WTC11 (cell line): ENCODE measurements around the gene NR4A3. TPM values are rescaled to one million over a fixed set of nuclear protein-coding genes. Genes with fewer than 3 reads are reported as not detected.

ENCODE experiments used
- ATAC-seq: fragments of 200-7000 bp; cut with Tn5 transposase; 2 replicates; pipeline ENCODE4 v1.10.0; 2021; ENCODE audit warnings: mild to moderate bottlenecking, moderate library complexity
- CTCF ChIA-PET: fragments of 300-600 bp; sonication (Branson Sonifier 250); formaldehyde crosslinking; loops from one replicate; lab custom pipeline; 2021; ENCODE audit warnings: antibody characterized with exemption; lab: Charles Lee
- POLR2A ChIA-PET: fragments of 350-600 bp; sonication (Branson Sonifier 250); formaldehyde crosslinking; loops from one replicate; lab custom pipeline; 2021; ENCODE audit warnings: antibody characterized with exemption; lab: Charles Lee
- DNase-seq: peaks from one replicate; pipeline ENCODE4 v3.0.0; 2021; ENCODE audit warnings: low spot score
- H3K27ac Mint-ChIP-seq: 2 replicates; pipeline ENCODE4 v1.8.0; 2021; ENCODE audit warnings: mixed read lengths
- H3K27me3 Mint-ChIP-seq: 2 replicates; pipeline ENCODE4 v1.8.0; 2021; ENCODE audit warnings: low read depth, mild to moderate bottlenecking, moderate library complexity, mixed read lengths
- H3K36me3 Mint-ChIP-seq: 2 replicates; pipeline ENCODE4 v1.8.0; 2021; ENCODE audit warnings: mixed read lengths
- H3K4me1 Mint-ChIP-seq: 2 replicates; pipeline ENCODE4 v1.8.0; 2022; ENCODE audit warnings: mixed read lengths
- H3K4me3 Mint-ChIP-seq: 2 replicates; pipeline ENCODE4 v1.8.0; 2021; ENCODE audit warnings: mild to moderate bottlenecking, moderate library complexity, mixed read lengths
- H3K9me3 Mint-ChIP-seq: 2 replicates; pipeline ENCODE4 v1.8.0; 2021; ENCODE audit warnings: mixed read lengths
- CREB1 ChIP-seq: sonication (generic); formaldehyde crosslinking; IDR thresholded peaks from 2 replicates; pipeline ENCODE4 v1.8.0; 2023; ENCODE audit warnings: mild to moderate bottlenecking, missing genetic modification reagents
- ELF4 ChIP-seq: sonication (generic); formaldehyde crosslinking; IDR thresholded peaks from 2 replicates; pipeline ENCODE4 v1.8.1; 2022; ENCODE audit warnings: low read depth, mild to moderate bottlenecking, moderate library complexity, missing genetic modification reagents
- NFATC4 ChIP-seq: fragments of 250-450 bp; sonication (Bioruptor Pico); IDR thresholded peaks from 2 replicates; pipeline ENCODE4 v1.9.0; 2021; ENCODE audit warnings: mild to moderate bottlenecking
- NR1H2 ChIP-seq: sonication (generic); formaldehyde crosslinking; IDR thresholded peaks from 2 replicates; pipeline ENCODE4 v1.9.0; 2021; ENCODE audit warnings: mild to moderate bottlenecking, moderate library complexity, missing genetic modification reagents
- RELA ChIP-seq: sonication (generic); formaldehyde crosslinking; IDR thresholded peaks from 2 replicates; pipeline ENCODE4 v1.8.1; 2022; ENCODE audit warnings: missing genetic modification reagents, mild to moderate bottlenecking, borderline replicate concordance
- TCF7 ChIP-seq: sonication (generic); formaldehyde crosslinking; IDR thresholded peaks from 2 replicates; pipeline ENCODE4 v1.8.0; 2022; ENCODE audit warnings: mild to moderate bottlenecking, low read depth, missing genetic modification reagents, moderate library complexity
- TEAD1 ChIP-seq: sonication (generic); formaldehyde crosslinking; IDR thresholded peaks from 2 replicates; pipeline ENCODE4 v1.8.0; 2022; ENCODE audit warnings: mild to moderate bottlenecking, missing genetic modification reagents
- TEAD4 ChIP-seq: sonication (generic); formaldehyde crosslinking; IDR thresholded peaks from 2 replicates; pipeline ENCODE4 v1.8.0; 2022; ENCODE audit warnings: mild to moderate bottlenecking, missing genetic modification reagents
- ZBTB21 ChIP-seq: sonication (generic); formaldehyde crosslinking; IDR thresholded peaks from 2 replicates; pipeline ENCODE4 v1.8.1; 2023; ENCODE audit warnings: mild to moderate bottlenecking, missing genetic modification reagents, borderline replicate concordance
- ZNF121 ChIP-seq: sonication (generic); formaldehyde crosslinking; IDR thresholded peaks from 2 replicates; pipeline ENCODE4 v1.8.0; 2023; ENCODE audit warnings: missing genetic modification reagents
- ZNF219 ChIP-seq: sonication (generic); formaldehyde crosslinking; IDR thresholded peaks from 2 replicates; pipeline ENCODE4 v1.8.0; 2023; ENCODE audit warnings: missing genetic modification reagents, mild to moderate bottlenecking, borderline replicate concordance
- ZNF263 ChIP-seq: sonication (generic); formaldehyde crosslinking; IDR thresholded peaks from 2 replicates; pipeline ENCODE4 v1.8.1; 2022; ENCODE audit warnings: low read depth, mild to moderate bottlenecking, moderate library complexity, missing genetic modification reagents
- ZNF396 ChIP-seq: fragments of 250-450 bp; sonication (Bioruptor Pico); IDR thresholded peaks from 2 replicates; pipeline ENCODE4 v1.8.0; 2021; ENCODE audit warnings: mild to moderate bottlenecking, moderate library complexity, borderline replicate concordance
- total RNA-seq: library from RNA; stranded (reverse); gene quantifications from 3 replicates; pipeline ENCODE4 v1.2.3, GENCODE V29; 2021
- TF ChIP-seq, protein P1 (sequence below): sonication (generic); formaldehyde crosslinking; IDR thresholded peaks from 2 replicates; pipeline ENCODE4 v1.8.0; 2022; ENCODE audit warnings: mild to moderate bottlenecking, missing genetic modification reagents
- TF ChIP-seq, protein P2 (sequence below): sonication (generic); formaldehyde crosslinking; conservative IDR thresholded peaks from 2 replicates; pipeline ENCODE4 v1.8.1; 2023; ENCODE audit warnings: mild to moderate bottlenecking, low read depth, missing genetic modification reagents, moderate library complexity
- TF ChIP-seq, protein P3 (sequence below): sonication (generic); formaldehyde crosslinking; IDR thresholded peaks from 2 replicates; pipeline ENCODE4 v1.8.0; 2022; ENCODE audit warnings: missing genetic modification reagents
- TF ChIP-seq, protein P4 (sequence below): sonication (generic); formaldehyde crosslinking; IDR thresholded peaks from 2 replicates; pipeline ENCODE4 v1.8.1; 2022; ENCODE audit warnings: low read depth, missing genetic modification reagents, borderline replicate concordance
- TF ChIP-seq, protein P5 (sequence below): fragments of 250-450 bp; sonication (Bioruptor Pico); conservative IDR thresholded peaks from 2 replicates; pipeline ENCODE4 v1.9.0; 2021; ENCODE audit warnings: mild to moderate bottlenecking
- TF ChIP-seq, protein P6 (sequence below): sonication (generic); formaldehyde crosslinking; IDR thresholded peaks from 2 replicates; pipeline ENCODE4 v1.8.1; 2023; ENCODE audit warnings: mild to moderate bottlenecking, missing genetic modification reagents

NR4A3 gene
- total RNA-seq, 1 experiment from 2014 or later, result 0.57 TPM

DNA sequence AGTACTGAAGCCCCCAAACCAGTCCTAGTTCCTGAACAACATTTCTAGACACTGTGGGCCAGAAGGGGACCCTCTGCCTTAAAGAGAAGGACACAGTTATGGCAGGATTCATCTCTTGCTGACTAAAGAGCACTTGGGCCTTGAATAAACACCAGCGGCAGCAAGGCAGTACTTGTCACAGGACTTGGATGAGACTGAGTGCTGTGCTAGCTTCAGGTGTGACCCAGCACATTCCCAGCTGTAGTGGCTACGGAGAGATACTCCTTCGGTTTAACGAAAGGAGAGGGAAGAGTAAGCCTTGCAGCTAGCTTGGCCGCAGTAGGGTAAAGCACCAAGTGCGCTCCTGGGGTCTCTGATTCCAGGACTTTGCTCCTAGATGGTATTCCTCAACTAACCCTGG is 73.8 kb downstream of the NR4A3 start:
- ChIA-PET POLR2A (no interaction called here), CTCF (interaction anchor here (2.2 kb wide), 1 partner anchor 52 kb away, joined by 6 read pairs; no protein-coding TSS in a partner anchor)
- TF ChIP-seq ZNF121 (CRISPR knock-in tag) (no peak), ZNF219 (CRISPR knock-in tag) (no peak), NR1H2 (no peak), CREB1 (CRISPR knock-in tag) (no peak), TCF7 (no peak), TEAD4 (CRISPR knock-in tag) (no peak), RELA (CRISPR knock-in tag) (no peak), NFATC4 (CRISPR knock-in tag) (no peak), ELF4 (CRISPR knock-in tag) (no peak), ZNF263 (CRISPR knock-in tag) (no peak), TEAD1 (CRISPR knock-in tag) (no peak)
- TF ChIP-seq, protein P1, sequence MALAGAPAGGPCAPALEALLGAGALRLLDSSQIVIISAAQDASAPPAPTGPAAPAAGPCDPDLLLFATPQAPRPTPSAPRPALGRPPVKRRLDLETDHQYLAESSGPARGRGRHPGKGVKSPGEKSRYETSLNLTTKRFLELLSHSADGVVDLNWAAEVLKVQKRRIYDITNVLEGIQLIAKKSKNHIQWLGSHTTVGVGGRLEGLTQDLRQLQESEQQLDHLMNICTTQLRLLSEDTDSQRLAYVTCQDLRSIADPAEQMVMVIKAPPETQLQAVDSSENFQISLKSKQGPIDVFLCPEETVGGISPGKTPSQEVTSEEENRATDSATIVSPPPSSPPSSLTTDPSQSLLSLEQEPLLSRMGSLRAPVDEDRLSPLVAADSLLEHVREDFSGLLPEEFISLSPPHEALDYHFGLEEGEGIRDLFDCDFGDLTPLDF (CRISPR knock-in tag), result no peak
- TF ChIP-seq, protein P2, sequence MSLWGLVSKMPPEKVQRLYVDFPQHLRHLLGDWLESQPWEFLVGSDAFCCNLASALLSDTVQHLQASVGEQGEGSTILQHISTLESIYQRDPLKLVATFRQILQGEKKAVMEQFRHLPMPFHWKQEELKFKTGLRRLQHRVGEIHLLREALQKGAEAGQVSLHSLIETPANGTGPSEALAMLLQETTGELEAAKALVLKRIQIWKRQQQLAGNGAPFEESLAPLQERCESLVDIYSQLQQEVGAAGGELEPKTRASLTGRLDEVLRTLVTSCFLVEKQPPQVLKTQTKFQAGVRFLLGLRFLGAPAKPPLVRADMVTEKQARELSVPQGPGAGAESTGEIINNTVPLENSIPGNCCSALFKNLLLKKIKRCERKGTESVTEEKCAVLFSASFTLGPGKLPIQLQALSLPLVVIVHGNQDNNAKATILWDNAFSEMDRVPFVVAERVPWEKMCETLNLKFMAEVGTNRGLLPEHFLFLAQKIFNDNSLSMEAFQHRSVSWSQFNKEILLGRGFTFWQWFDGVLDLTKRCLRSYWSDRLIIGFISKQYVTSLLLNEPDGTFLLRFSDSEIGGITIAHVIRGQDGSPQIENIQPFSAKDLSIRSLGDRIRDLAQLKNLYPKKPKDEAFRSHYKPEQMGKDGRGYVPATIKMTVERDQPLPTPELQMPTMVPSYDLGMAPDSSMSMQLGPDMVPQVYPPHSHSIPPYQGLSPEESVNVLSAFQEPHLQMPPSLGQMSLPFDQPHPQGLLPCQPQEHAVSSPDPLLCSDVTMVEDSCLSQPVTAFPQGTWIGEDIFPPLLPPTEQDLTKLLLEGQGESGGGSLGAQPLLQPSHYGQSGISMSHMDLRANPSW (CRISPR knock-in tag), result no peak
- TF ChIP-seq, protein P3, sequence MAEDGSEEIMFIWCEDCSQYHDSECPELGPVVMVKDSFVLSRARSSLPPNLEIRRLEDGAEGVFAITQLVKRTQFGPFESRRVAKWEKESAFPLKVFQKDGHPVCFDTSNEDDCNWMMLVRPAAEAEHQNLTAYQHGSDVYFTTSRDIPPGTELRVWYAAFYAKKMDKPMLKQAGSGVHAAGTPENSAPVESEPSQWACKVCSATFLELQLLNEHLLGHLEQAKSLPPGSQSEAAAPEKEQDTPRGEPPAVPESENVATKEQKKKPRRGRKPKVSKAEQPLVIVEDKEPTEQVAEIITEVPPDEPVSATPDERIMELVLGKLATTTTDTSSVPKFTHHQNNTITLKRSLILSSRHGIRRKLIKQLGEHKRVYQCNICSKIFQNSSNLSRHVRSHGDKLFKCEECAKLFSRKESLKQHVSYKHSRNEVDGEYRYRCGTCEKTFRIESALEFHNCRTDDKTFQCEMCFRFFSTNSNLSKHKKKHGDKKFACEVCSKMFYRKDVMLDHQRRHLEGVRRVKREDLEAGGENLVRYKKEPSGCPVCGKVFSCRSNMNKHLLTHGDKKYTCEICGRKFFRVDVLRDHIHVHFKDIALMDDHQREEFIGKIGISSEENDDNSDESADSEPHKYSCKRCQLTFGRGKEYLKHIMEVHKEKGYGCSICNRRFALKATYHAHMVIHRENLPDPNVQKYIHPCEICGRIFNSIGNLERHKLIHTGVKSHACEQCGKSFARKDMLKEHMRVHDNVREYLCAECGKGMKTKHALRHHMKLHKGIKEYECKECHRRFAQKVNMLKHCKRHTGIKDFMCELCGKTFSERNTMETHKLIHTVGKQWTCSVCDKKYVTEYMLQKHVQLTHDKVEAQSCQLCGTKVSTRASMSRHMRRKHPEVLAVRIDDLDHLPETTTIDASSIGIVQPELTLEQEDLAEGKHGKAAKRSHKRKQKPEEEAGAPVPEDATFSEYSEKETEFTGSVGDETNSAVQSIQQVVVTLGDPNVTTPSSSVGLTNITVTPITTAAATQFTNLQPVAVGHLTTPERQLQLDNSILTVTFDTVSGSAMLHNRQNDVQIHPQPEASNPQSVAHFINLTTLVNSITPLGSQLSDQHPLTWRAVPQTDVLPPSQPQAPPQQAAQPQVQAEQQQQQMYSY (CRISPR knock-in tag), result no peak
- Mint-ChIP-seq H3K9me3 (no peaks in the 10 kb centered on the region), H3K27ac (no peak overlapping the region), H3K4me1 (peaks cover 14% of the 10 kb centered on the region), H3K27me3 (peaks cover 4% of the 10 kb centered on the region; the same call in 1 of the 2 replicates), H3K36me3 (no peaks in the 10 kb centered on the region), H3K4me3 (no peak overlapping the region)
- ATAC-seq (no peak), DNase-seq (no peak)

DNA sequence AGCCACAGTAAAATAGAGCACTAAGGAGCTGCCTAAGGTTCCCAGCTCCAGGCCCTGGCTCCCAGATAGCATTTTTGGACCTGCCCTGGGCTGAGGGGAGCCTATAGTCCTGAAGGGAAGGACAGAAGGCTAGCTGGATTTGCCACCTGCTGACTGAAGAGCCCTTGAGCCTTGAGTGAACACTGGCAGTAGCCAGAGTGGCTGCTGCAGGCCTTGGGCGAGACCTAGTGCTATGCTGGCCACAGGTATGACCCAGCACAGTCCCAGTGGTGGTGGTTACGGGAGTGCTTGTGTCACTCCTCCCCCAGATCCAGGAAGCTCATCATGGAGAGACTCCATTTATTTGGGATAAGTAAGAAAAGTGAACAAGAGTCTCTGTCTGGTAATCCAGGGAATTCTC is 74.4 kb downstream of the NR4A3 start:
- H3K27ac Mint-ChIP-seq, result no peak overlapping the region
- ATAC-seq, result no peak
- POLR2A ChIA-PET, result no interaction called here
- TF ChIP-seq, protein P4, sequence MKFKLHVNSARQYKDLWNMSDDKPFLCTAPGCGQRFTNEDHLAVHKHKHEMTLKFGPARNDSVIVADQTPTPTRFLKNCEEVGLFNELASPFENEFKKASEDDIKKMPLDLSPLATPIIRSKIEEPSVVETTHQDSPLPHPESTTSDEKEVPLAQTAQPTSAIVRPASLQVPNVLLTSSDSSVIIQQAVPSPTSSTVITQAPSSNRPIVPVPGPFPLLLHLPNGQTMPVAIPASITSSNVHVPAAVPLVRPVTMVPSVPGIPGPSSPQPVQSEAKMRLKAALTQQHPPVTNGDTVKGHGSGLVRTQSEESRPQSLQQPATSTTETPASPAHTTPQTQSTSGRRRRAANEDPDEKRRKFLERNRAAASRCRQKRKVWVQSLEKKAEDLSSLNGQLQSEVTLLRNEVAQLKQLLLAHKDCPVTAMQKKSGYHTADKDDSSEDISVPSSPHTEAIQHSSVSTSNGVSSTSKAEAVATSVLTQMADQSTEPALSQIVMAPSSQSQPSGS (CRISPR knock-in tag), result no peak
- TF ChIP-seq, protein P5, sequence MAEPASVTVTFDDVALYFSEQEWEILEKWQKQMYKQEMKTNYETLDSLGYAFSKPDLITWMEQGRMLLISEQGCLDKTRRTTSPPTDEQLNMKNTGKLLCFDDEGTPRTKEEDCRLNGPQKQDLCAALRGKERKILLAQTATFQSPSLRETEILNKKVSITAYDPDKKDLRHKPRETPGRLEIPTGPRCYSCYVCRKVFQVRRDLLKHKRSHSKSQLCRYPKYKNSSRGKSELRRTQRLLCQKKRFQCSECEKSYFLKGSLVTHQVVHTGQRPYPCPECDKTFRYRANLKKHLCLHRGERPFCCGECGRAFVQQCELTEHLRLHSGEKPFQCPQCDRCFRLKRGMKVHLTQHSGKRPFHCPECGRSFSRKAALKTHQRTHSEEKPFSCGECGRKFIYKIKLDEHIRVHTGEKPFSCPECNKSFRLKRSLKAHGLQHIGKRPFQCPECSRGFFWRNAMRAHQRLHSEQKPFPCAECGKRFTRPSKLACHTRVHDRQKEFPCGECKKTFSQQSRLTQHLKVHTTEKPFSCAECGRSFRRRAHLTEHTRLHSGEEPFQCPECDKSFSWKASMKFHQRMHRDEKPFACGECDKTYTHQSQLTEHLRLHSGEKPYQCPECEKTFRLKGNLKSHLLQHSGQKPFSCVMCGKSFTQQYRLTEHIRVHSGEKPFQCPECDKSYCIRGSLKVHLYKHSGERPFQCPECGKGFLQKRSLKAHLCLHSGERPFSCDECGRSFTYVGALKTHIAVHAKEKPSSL (CRISPR knock-in tag), result no peak
- TF ChIP-seq ZBTB21 (CRISPR knock-in tag) (no peak), CREB1 (CRISPR knock-in tag) (no peak), ZNF396 (CRISPR knock-in tag) (no peak)
- TF ChIP-seq, protein P3 (CRISPR knock-in tag), result no peak
- TF ChIP-seq, protein P6, sequence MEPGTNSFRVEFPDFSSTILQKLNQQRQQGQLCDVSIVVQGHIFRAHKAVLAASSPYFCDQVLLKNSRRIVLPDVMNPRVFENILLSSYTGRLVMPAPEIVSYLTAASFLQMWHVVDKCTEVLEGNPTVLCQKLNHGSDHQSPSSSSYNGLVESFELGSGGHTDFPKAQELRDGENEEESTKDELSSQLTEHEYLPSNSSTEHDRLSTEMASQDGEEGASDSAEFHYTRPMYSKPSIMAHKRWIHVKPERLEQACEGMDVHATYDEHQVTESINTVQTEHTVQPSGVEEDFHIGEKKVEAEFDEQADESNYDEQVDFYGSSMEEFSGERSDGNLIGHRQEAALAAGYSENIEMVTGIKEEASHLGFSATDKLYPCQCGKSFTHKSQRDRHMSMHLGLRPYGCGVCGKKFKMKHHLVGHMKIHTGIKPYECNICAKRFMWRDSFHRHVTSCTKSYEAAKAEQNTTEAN (CRISPR knock-in tag), result no peak

More for the DNA sequence above, 74.4 kb downstream of the NR4A3 start:
- CTCF ChIA-PET, result interaction anchor here (2.2 kb wide), 1 partner anchor 52 kb away, joined by 6 read pairs; no protein-coding TSS in a partner anchor
- Mint-ChIP-seq H3K27me3 (peaks cover 4% of the 10 kb centered on the region; the same call in 1 of the 2 replicates), H3K36me3 (no peaks in the 10 kb centered on the region), H3K9me3 (no peaks in the 10 kb centered on the region), H3K4me3 (no peak overlapping the region), H3K4me1 (peaks cover 14% of the 10 kb centered on the region)
- DNase-seq, result no peak
